NCI-H2081 treated with DMSO at 0.1 percent for 48 hours (cell line): ENCODE data around the gene DAZAP2.

Source experiments
- DNase-seq: peaks from one replicate; lab custom pipeline; 2025; lab: John Stamatoyannopoulos, UW

The DAZAP2 gene, protein sequence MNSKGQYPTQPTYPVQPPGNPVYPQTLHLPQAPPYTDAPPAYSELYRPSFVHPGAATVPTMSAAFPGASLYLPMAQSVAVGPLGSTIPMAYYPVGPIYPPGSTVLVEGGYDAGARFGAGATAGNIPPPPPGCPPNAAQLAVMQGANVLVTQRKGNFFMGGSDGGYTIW

GRCh38 chr12:51238510-51239334 is at the start of gene DAZAP2:
Gene DAZAP2, plus strand, starts transcription at chr12:51238826. Its CDS starts 82 bp downstream, at chr12:51238908.
- DNase-seq = peak; percentile 66

GRCh38 chr12:51189790-51190355 is 48.8 kb upstream of the DAZAP2 start:
- no peak for DNase-seq

DNA sequence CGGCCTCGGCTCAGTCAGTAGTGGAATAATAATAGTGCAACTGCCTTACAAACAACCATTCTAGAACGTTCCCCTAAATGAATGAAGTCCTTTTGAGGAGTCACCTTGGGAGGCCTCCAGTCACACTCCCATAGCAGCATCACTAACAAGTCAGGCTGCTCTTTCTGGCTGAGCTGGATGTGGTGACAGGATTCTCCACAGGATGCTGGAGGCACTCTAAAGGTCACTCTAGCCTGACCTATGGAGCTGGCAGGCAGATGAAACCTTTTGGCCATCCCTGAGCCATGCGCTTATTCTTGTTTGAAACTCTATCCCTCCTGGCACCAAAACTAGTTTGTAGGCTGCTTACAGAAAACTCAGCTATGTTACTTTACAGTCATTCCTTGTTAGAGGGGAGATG is 47.8 kb upstream of the DAZAP2 start:
- no peak for DNase-seq

GRCh38 chr12:51191516-51192283 is 46.9 kb upstream of the DAZAP2 start:
- no peak for DNase-seq

DNA sequence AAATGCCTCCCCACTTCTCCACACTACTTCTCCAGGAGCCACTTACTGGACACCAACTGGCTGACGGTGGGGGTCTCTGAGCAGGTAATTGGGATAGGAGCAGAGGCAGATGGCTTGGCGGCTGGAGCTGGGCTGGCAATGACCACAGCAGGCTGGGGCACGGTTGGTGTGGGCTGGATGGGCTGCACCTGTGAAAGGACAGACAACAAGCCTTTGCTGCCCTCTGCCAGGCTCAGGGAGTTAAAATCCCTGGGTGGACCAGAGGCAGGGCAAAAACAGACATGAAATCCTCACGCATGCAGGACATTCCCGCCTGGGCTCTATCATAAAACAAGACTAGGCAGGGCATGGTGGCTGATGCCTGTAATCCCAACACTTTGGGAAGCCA is 46.3 kb upstream of the DAZAP2 start:
- DNase-seq = no peak

GRCh38 chr12:51195841-51196240 is 42.8 kb upstream of the DAZAP2 start:
- DNase-seq = no peak

GRCh38 chr12:51196547-51196946 is 42.1 kb upstream of the DAZAP2 start:
- no peak for DNase-seq

DNA sequence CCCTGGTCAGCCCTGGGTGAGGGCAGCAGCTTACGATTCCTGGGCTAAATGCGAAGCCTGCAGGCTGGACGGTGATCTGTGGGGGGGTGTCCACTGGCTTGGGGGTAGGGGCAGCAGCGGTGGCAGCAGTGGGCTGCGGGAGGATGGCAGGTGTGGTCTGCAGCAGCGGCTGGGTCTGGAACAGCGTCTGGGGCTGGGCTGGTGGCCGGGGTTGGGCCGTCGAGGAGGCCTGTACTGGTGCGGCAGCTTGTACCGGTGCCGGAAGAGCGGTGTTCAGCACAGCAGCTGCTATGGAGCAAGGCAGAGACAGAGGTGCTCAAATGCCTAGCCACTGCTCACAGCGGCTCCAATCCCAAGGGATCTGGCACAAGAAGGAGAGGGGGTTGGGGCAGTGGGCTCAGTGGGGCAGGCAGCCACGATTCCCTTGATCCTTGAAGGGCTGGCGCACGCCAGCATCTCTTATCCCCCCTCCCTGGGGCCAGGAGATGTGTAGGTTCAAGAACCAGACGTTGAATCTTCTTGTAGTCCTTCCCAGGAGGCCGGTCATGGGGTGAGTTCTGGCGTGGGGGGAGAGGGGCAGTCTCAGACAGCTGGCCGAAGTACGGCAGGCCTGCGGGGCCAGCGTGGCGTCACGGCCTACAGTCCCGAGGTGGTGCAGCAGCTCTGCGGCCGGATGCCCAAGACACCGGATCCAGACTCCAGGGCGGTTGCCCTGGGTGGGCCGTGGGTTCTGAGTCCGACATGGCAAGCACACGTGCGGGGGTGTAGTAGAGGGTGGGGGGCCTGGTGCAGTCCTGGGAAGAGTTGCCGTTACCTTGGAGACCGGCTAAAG is 40.7 kb upstream of the DAZAP2 start:
- DNase-seq = no peak

DNA sequence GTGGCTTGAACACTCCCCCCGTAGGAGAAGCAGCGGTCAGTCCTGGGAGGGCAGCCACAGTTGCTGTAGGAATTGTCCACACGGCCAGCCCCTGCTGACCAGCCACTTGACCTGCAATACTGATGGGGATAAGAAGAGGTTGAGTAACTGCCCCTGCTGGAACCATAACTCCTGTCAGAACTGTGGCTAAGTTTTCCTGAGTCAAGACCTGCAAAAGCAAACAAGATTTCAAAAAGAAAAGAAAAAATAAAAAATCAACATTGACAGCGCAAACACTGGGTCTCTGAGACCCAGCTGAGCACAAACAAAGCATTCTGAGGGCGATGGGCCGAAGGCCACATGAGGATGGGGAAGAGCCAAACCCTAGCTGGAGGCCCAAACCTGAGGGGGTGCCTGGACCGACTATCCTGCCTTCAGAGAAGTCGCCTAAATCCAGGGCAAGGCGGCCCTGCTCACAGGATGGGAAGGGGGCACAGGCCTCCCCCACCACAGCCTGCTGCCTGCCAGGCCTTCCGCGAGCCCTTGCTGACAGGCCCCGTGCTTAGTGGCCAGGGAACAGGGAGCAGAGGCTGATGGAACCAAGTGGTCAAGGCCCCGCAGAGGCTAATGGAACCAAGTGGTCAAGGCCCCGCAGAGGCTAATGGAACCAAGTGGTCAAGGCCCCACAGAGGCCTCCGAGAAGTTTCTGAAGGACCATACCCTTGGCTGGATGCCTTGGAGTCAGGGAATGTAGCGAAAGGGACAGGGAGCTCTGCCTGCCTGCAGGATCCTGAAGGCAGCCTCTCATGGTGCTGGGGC is 39.9 kb upstream of the DAZAP2 start:
- no peak for DNase-seq

GRCh38 chr12:51199366-51199945 is 39.2 kb upstream of the DAZAP2 start:
- no peak for DNase-seq

DNA sequence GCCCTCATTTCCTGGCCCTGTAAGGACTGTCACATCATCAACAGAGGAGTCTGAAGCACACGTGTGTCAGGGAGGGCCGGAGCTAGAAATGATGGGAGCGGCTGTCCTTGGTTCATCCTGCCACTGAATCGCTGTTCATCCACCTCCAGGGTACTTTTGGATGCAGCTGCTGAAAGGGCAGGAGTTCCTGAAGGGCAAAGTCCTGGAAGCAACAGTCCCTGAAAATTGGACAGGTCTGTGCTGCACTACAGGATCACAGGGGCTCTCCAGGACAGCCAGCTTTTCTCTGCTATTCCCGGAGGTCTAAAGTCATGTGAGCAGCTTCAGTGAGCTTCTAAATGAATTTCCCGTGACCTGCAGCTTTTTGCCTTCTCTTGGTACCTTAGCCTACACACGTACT is 38.5 kb upstream of the DAZAP2 start:
- no peak for DNase-seq

DNA sequence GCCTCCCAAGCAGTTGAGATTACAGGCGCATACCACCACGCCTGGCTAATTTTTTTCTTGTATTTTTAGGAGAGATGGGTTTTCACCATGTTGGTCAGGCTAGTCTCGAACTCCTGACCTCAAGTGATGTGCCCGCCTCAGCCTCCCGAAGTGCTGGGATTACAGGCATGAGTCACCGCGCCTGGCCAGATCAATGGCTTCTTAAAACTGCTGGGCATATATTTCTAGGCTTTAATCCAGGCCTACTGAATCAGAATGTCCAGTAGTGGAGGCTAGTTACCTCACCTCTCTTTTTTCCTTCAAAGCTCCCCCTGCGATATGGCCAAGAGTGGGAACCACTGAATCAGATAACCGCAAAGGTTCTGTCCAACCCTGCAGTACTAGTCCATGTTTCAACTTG is 37.8 kb upstream of the DAZAP2 start:
- no peak for DNase-seq

DNA sequence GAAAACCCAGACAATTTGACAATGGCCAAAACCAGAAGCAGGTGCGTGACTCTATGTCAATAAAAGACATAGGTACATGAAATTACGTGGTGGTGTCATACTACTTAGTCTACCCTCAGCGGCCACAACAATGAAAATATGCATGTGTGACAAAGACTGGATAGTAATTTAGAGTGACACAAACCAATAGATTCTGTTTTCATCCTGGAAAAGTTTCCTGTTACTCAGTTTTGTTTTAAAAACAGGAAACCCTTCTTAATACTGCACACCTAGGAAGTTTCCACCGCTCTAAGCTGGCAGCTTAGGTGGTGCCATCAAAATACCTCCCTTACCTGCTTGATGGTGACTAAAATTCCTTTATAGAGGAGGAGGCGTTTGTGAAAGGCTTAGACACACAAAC is 35.9 kb upstream of the DAZAP2 start:
- DNase-seq = no peak

- no peak for DNase-seq
Measured at GRCh38 chr12:51205350-51205749, 33.3 kb upstream of the DAZAP2 start.

DNA sequence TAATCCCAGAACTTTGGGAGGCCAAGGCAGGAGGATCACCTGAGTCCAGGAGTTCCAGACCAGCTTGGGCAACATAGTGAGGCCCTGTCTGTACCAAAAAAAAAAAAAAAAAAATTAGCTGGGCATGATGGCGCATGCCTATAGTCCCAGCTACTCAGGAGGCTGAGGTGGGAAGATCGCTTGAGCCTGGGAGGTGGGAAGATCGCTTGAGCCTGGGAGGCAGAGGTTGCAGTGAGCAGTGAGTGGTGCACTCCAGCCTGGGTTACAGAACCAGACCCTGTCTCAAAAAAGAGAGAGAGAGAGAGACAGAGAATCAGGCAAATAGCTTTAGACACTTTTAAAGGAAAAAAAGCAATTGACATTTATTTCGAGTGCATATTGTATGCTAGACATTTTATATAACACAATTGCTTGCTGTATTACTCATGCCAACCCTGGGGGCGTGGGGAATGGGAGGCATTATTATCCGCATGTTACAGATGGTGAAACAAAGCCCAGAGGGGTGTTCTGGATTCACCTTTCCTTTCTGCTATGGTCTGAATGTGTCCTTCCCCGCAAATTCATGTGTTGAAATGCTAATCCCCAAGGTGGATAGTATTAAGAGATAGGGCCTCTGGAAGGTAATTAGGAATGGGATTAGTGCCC is 30.5 kb upstream of the DAZAP2 start:
- no peak for DNase-seq

DNA sequence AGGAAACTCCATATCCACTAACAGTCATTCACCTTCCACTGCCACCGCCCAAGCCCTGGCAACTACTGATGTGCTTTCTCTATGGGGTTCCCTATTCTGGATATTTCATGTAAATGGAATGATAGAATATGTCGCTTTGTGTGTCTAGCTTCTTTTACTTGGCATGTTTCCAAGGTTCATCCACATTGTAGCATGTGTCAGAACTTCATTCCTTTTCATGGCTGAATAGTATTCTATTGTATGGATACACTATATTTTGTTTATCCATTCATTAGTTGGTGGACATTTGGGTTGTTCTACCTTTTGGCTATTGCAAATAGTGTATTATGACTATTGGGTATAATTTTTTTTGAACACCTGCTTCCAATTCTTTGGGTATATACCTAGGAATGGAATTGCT is 29.4 kb upstream of the DAZAP2 start:
- DNase-seq = no peak

DNA sequence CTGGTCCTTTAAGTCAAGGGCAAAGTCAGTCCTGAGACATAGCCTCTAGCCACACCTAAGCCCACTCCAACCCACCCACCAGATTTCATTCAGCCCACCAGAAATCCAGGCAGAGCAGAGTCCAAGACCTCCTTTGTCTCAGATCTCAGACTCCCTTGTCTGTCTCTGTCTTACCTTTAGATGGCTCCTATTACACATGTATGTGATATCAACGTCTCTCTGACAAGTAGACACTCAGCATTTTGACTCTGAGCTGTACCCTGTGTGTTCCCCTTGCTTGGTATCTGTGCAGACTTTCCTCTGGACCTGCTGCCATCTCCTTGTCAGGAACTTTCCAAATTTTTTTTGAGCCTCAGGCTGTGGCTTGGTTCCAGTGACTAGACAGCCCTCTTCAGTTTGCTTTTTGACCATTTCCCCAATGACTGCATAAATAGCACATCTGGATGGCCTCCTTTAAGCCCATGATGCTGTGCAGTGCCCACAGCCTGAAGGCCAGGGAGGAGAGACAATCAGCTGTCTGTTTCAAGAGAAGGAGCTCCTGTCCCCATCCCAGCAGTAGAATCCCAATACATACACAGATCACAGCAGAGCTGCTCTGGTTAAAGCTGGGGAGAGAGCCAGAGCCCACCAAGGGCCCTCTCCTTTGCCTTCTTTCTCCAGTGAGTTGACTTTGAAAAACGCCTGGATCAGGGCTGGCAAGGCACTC is 27.8 kb upstream of the DAZAP2 start:
- no peak for DNase-seq

DNA sequence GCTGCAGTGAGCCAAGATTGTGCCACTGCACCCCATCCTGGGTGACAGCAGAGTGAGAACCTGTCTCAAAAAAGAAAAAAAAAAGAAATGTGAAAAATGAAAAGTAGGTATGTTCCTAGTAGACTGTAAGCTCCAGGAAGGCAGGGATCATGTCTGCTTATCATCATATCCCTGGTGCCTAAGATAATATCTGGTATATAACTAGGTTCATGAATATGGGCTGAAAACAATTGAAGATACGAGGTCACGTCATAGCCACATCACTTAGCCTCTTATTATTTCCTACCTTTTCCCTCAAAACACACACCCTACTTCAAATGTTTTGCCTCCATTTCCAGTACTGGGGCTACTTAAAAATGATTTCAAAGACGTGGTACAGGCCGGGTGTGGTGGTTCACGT is 23.7 kb upstream of the DAZAP2 start:
- no peak for DNase-seq

- DNase-seq = no peak
Measured at GRCh38 chr12:51216642-51217041, 22.0 kb upstream of the DAZAP2 start.
